H1 (cell line): ENCODE results near the gene RERE. TPM values are rescaled to one million over a fixed set of nuclear protein-coding genes. Genes with fewer than 3 reads are reported as not detected.

ENCODE experiments used
- CTCF ChIA-PET: fragments of 300-600 bp; sonication (Branson Sonifier 250); formaldehyde crosslinking; loops from one replicate; lab custom pipeline; 2021; ENCODE audit not compliant: partially characterized antibody; lab: Charles Lee
- POLR2A ChIA-PET: fragments of 300-600 bp; sonication (Branson Sonifier 250); formaldehyde crosslinking; loops from one replicate; lab custom pipeline; 2021; ENCODE audit warnings: inconsistent platforms; ENCODE audit not compliant: partially characterized antibody; lab: Charles Lee
- DNase-seq, 2 experiments: peaks; one replicate each; pipeline versions ENCODE4 v3.0.0 to v3.0.0-alpha.2; 2010 to 2022; ENCODE audit warnings: low spot score in 2 of 2, low read depth in 1 of 2, mixed read lengths in 1 of 2
- FAIRE-seq: peaks from 2 replicates; lab custom pipeline; 2011; peaks lifted over from hg19 to GRCh38; lab: Jason Lieb, UNC
- H2AFZ ChIP-seq: 2 replicates; pipeline ENCODE4 v1.8.1; 2012; ENCODE audit warnings: low read length, inconsistent platforms
- H2AK5ac ChIP-seq: 2 replicates; pipeline ENCODE4 v1.6.1; 2013; ENCODE audit warnings: low read depth, low read length
- H2BK120ac ChIP-seq: replicated peaks from 2 replicates; pipeline ENCODE3; 2013; ENCODE audit warnings: low read depth, low read length, inconsistent platforms
- H2BK12ac ChIP-seq: 2 replicates; pipeline ENCODE4 v1.6.1; 2013; ENCODE audit warnings: low read depth, low read length
- H2BK15ac ChIP-seq: 2 replicates; pipeline ENCODE4 v1.6.1; 2013; ENCODE audit warnings: low read length
- H2BK20ac ChIP-seq: 2 replicates; pipeline ENCODE4 v1.6.1; 2013; ENCODE audit warnings: low read length
- H2BK5ac ChIP-seq: 2 replicates; pipeline ENCODE4 v1.6.1; 2013; ENCODE audit warnings: low read depth, low read length
- H3K14ac ChIP-seq: 2 replicates; pipeline ENCODE4 v1.6.1; 2013; ENCODE audit warnings: inconsistent platforms; ENCODE audit not compliant: insufficient read length
- H3K18ac ChIP-seq: 2 replicates; pipeline ENCODE4 v1.6.1; 2013; ENCODE audit warnings: low read length; ENCODE audit errors: extremely low read depth
- H3K23ac ChIP-seq: 2 replicates; pipeline ENCODE4 v1.6.1; 2013; ENCODE audit warnings: inconsistent platforms; ENCODE audit not compliant: insufficient read length
- H3K23me2 ChIP-seq: 2 replicates; pipeline ENCODE4 v1.6.1; 2013; ENCODE audit warnings: low read depth, low read length
- H3K27ac ChIP-seq: 2 replicates; pipeline ENCODE4 v1.6.1; 2011; ENCODE audit warnings: low read depth, low read length, inconsistent platforms
- H3K27me3 ChIP-seq, 4 experiments: replicated peaks in 1 of 4; 1 replicate in 1 of 4; 2 replicates in 3 of 4; pipeline versions ENCODE4 v1.6.1 to v1.8.1; 2011 to 2013; ENCODE audit warnings: low read length in 3 of 4, mild to moderate bottlenecking in 3 of 4, inconsistent platforms in 2 of 4, mixed read lengths in 2 of 4, moderate library complexity in 1 of 4; ENCODE audit not compliant: control insufficient read depth in 3 of 4, insufficient read depth in 3 of 4; ENCODE audit errors: extremely low read depth in 1 of 4
- H3K36me3 ChIP-seq, 4 experiments: 2 replicates each; pipeline versions ENCODE4 v1.6.1 to v1.8.1; 2011 to 2013; ENCODE audit warnings: mild to moderate bottlenecking in 4 of 4, low read length in 3 of 4, moderate library complexity in 2 of 4, control low read depth in 1 of 4, inconsistent platforms in 1 of 4; ENCODE audit not compliant: insufficient read depth in 4 of 4, control insufficient read depth in 2 of 4
- H3K4ac ChIP-seq: replicated peaks from 2 replicates; pipeline ENCODE3; 2013; ENCODE audit warnings: low read length, low read depth, mixed read lengths, inconsistent platforms; ENCODE audit not compliant: insufficient read length
- H3K4me1 ChIP-seq, 4 experiments: replicated peaks in 1 of 4; 1 replicate in 1 of 4; 2 replicates in 3 of 4; pipeline versions ENCODE4 v1.6.1 to v1.8.1; 2011 to 2013; ENCODE audit warnings: low read length in 3 of 4, inconsistent platforms in 2 of 4, mixed read lengths in 1 of 4; ENCODE audit not compliant: insufficient read depth in 4 of 4, control insufficient read depth in 3 of 4
- H3K4me2 ChIP-seq, 2 experiments: 2 replicates each; pipeline versions ENCODE4 v1.6.1 to v1.8.1; 2011 to 2013; ENCODE audit warnings: low read depth in 2 of 2, low read length in 2 of 2, control low read depth in 1 of 2, inconsistent platforms in 1 of 2, mild to moderate bottlenecking in 1 of 2; ENCODE audit not compliant: insufficient read depth in 1 of 2
- H3K4me3 ChIP-seq, 4 experiments: fragments of 200-600, 300-600 bp in 1 of 4; sonication (generic), shearing (Covaris generic), sonication (Bioruptor Twin) in 1 of 4; 2 replicates each; pipeline versions ENCODE4 v1.5.1 to v1.8.1; 2011 to 2016; ENCODE audit warnings: low read length in 4 of 4, low read depth in 3 of 4, control low read depth in 2 of 4, inconsistent platforms in 2 of 4, mild to moderate bottlenecking in 2 of 4, mixed read lengths in 1 of 4, moderate library complexity in 1 of 4; ENCODE audit not compliant: insufficient read depth in 2 of 4; ENCODE audit errors: extremely low read depth in 1 of 4
- H3K56ac ChIP-seq: replicated peaks from 2 replicates; pipeline ENCODE3; 2013; ENCODE audit warnings: low read depth, mild to moderate bottlenecking, mixed read lengths, low read length, inconsistent platforms; ENCODE audit not compliant: insufficient read length
- H3K79me1 ChIP-seq: 2 replicates; pipeline ENCODE4 v1.6.1; 2013; ENCODE audit warnings: low read depth, low read length, control low read depth
- H3K79me2 ChIP-seq, 2 experiments: 2 replicates each; pipeline versions ENCODE4 v1.6.1 to v1.8.1; 2012 to 2013; ENCODE audit warnings: low read length in 2 of 2, mild to moderate bottlenecking in 2 of 2, inconsistent platforms in 1 of 2; ENCODE audit not compliant: insufficient read depth in 2 of 2, control insufficient read depth in 1 of 2
- H3K9ac ChIP-seq, 4 experiments: replicated peaks in 1 of 4; 1 replicate in 1 of 4; 2 replicates in 3 of 4; pipeline versions ENCODE4 v1.6.1 to v1.8.1; 2011 to 2013; ENCODE audit warnings: low read depth in 3 of 4, low read length in 3 of 4, control low read depth in 2 of 4, mild to moderate bottlenecking in 2 of 4, moderate library complexity in 2 of 4, inconsistent platforms in 1 of 4; ENCODE audit errors: extremely low read depth in 1 of 4
- H3K9me3 ChIP-seq, 2 experiments: 2 replicates each; pipeline versions ENCODE4 v1.6.1 to v1.8.1; 2012 to 2013; ENCODE audit warnings: mild to moderate bottlenecking in 2 of 2, moderate library complexity in 2 of 2, control low read depth in 1 of 2, inconsistent platforms in 1 of 2, low read depth in 1 of 2, low read length in 1 of 2, mixed read lengths in 1 of 2; ENCODE audit not compliant: insufficient read depth in 2 of 2
- H4K20me1 ChIP-seq, 2 experiments: replicated peaks in 1 of 2; 2 replicates each; pipeline versions ENCODE3 to v1.8.1; 2011 to 2013; ENCODE audit warnings: inconsistent platforms in 2 of 2, low read length in 2 of 2, mild to moderate bottlenecking in 1 of 2; ENCODE audit not compliant: insufficient read depth in 2 of 2, control insufficient read depth in 1 of 2
- H4K5ac ChIP-seq: 2 replicates; pipeline ENCODE4 v1.6.1; 2013; ENCODE audit warnings: low read length, low read depth, mixed read lengths, inconsistent platforms; ENCODE audit not compliant: insufficient read length
- H4K8ac ChIP-seq: 2 replicates; pipeline ENCODE4 v1.8.0; 2013; ENCODE audit warnings: mild to moderate bottlenecking, moderate library complexity, low read length, inconsistent platforms; ENCODE audit not compliant: insufficient read depth; ENCODE audit errors: extremely low read depth
- H4K91ac ChIP-seq: replicated peaks from 2 replicates; pipeline ENCODE3; 2013; ENCODE audit warnings: low read length, mixed read lengths, inconsistent platforms; ENCODE audit not compliant: insufficient read length
- ASH2L ChIP-seq: fragments of 200-600, 300-600 bp; sonication (generic); IDR thresholded peaks from one replicate; pipeline ENCODE4 v1.7.1; 2017; ENCODE audit warnings: low read length
- CBX5 ChIP-seq: fragments of 300-800, 300-1000 bp; sonication (generic); IDR thresholded peaks from 2 replicates; pipeline ENCODE4 v1.7.1; 2016; ENCODE audit warnings: antibody characterized with exemption, low read length, low read depth
- CHD1 ChIP-seq: IDR thresholded peaks from 2 replicates; pipeline ENCODE4 v1.6.1; 2012; ENCODE audit warnings: low read depth, low read length, improper control_type of control experiment
- EGR1 ChIP-seq: IDR thresholded peaks from 2 replicates; pipeline ENCODE4 v1.6.1; 2011; ENCODE audit warnings: low read depth, low read length, borderline replicate concordance
- FOSL1 ChIP-seq: IDR thresholded peaks from 2 replicates; pipeline ENCODE4 v1.6.1; 2011; ENCODE audit warnings: mild to moderate bottlenecking, low read depth, low read length, moderate library complexity; ENCODE audit not compliant: insufficient read depth
- JUND ChIP-seq: IDR thresholded peaks from 2 replicates; pipeline ENCODE4 v1.6.1; 2011; ENCODE audit warnings: mild to moderate bottlenecking, improper control_type of control experiment, low read length
- PHF8 ChIP-seq: fragments of 200-600 bp; sonication (generic); conservative IDR thresholded peaks from 2 replicates; pipeline ENCODE4 v1.7.1; 2012; ENCODE audit warnings: low read depth, mild to moderate bottlenecking, inconsistent platforms, low read length, moderate library complexity
- POLR2AphosphoS5 ChIP-seq: IDR thresholded peaks from 2 replicates; pipeline ENCODE4 v1.6.1; 2011; ENCODE audit warnings: low read depth, low read length
- RFX5 ChIP-seq: IDR thresholded peaks from 2 replicates; pipeline ENCODE4 v1.6.1; 2011; ENCODE audit warnings: low read depth, low read length, improper control_type of control experiment, borderline replicate concordance
- SAP30 ChIP-seq: fragments of 300-600 bp; sonication (generic); IDR thresholded peaks from 2 replicates; pipeline ENCODE4 v1.7.1; 2012; ENCODE audit warnings: low read length, moderate library complexity, mild to moderate bottlenecking, inconsistent platforms; ENCODE audit not compliant: insufficient read depth, insufficient replicate concordance
- SP4 ChIP-seq: IDR thresholded peaks from 2 replicates; pipeline ENCODE4 v1.6.1; 2012; ENCODE audit warnings: low read length, inconsistent platforms
- TEAD4 ChIP-seq: IDR thresholded peaks from 2 replicates; pipeline ENCODE4 v1.6.1; 2012; ENCODE audit warnings: low read depth, low read length, inconsistent platforms, mixed read lengths
- WGBS, 2 experiments: shearing (Covaris generic) in 1 of 2; methylation state at CpG; one replicate each; pipeline versions ENCODE4 v1.1.6 to v1.1.7; 2013 to 2015; ENCODE audit warnings: low lambda C conversion rate in 2 of 2, mixed read lengths in 2 of 2, inconsistent platforms in 1 of 2, low coverage in 1 of 2, missing lambda C conversion rate in 1 of 2; ENCODE audit not compliant: insufficient replicate concordance in 2 of 2, insufficient coverage in 1 of 2, insufficient read length in 1 of 2; ENCODE audit errors: extremely low coverage in 1 of 2, missing lambda C conversion rate in 1 of 2; 5-methylcytosine and 5-hydroxymethylcytosine counted together
- polyA plus RNA-seq, 7 experiments: library from polyadenylated mRNA; depleted of rRNA in 3 of 7; stranded (reverse) in 5 of 7; unstranded in 2 of 7; fragments of >200 nt in 5 of 7; fragments of 200-250 nt in 2 of 7; gene quantifications; 1 replicate in 5 of 7; 2 replicates in 1 of 7; 4 replicates in 1 of 7; pipeline versions ENCODE4 v1.2.1 to v1.2.3, GENCODE V29; 2011 to 2013; ENCODE audit warnings: missing spikeins in 2 of 7, mixed read lengths in 2 of 7
- total RNA-seq: library from RNA; stranded (reverse); fragmentation: NEBNext Ultra II Directional; extraction: Animal tissue kit (Norgen Biotek cat#: 25700); gene quantifications from 2 replicates; pipeline ENCODE4 v1.2.1, GENCODE V29; 2021
- TF ChIP-seq, protein P1 (sequence below): IDR thresholded peaks from 2 replicates; pipeline ENCODE4 v1.6.1; 2012; ENCODE audit warnings: inconsistent platforms

The RERE gene
- total and polyA plus RNA-seq, 2 of the 8 experiments (the other 6 are each of a cell fraction or from before 2014, with no cell fraction given): 15.3 to 142 TPM

DNA sequence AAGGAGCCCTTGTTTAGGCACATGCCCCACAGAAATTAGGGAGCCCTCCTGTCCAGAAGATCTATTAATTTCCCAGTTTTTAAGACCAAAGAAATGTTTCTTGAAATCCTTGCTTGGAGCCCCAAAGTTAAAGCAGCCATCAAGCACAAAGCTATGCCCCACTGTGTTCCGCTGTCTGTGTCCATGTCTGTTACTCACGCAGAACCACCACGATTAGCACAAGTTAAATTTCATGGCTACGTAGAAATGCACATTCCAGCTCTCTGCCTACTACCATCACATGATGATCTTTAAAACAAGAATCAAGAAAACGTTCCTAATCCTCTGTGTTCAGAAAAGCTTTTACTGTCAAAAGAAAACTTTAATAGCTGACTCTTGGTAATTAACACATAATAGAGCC lies 238.5 kb downstream of the RERE start:
- no peaks in the 10 kb centered on the region; the same call in 1 of the 2 replicates for H3K79me1 ChIP-seq
- ChIA-PET POLR2A (interaction anchor here (1.0 kb wide), 1 partner anchor 14 kb away, joined by 3 read pairs; no protein-coding TSS in a partner anchor), CTCF (interaction anchor here (0.7 to 1.6 kb wide), 8 partner anchors 9 to 148 kb away, joined by 3 to 9 read pairs (median 3); no protein-coding TSS in a partner anchor)
- no peak overlapping the region for H3K56ac ChIP-seq
- no peak overlapping the region for H3K23ac ChIP-seq
- no peaks in the 10 kb centered on the region for H3K36me3 ChIP-seq
- no peak overlapping the region for H3K9ac ChIP-seq
- no peaks in the 10 kb centered on the region for H3K23me2 ChIP-seq
- no peak for FAIRE-seq
- H2BK20ac ChIP-seq: no peak overlapping the region
- H4K20me1 ChIP-seq: peaks cover 2 to 6% of the 10 kb centered on the region in 2 experiments
- no peak for DNase-seq
- no peak overlapping the region for H4K91ac ChIP-seq
- no peak overlapping the region for H2AFZ ChIP-seq
- H3K4me1 ChIP-seq: peaks cover 0 to 2% (median under 1%) of the 10 kb centered on the region in 4 experiments; a peak in 3 of 7 replicates
- no peak overlapping the region for H2BK5ac ChIP-seq
- no peak overlapping the region for H4K5ac ChIP-seq
- no peak overlapping the region for H3K4ac ChIP-seq
- H3K4me2 ChIP-seq: no peak overlapping the region
- H3K79me2 ChIP-seq: peaks cover 0 to 90% of the 10 kb centered on the region in 2 experiments; a peak in 3 of 4 replicates
- no peak overlapping the region for H3K14ac ChIP-seq
- no peaks in the 10 kb centered on the region for H3K9me3 ChIP-seq
- H4K8ac ChIP-seq: no peak overlapping the region
- H3K4me3 ChIP-seq: no peak overlapping the region
- no peak overlapping the region for H2BK12ac ChIP-seq
- no peak overlapping the region for H2AK5ac ChIP-seq
- no peaks in the 10 kb centered on the region for H3K27me3 ChIP-seq
- H3K27ac ChIP-seq: no peak overlapping the region
- 89% methylated on average over 5 of the region's 5 CpGs; no CpG with 5 or more reads in 1 of the 2 experiments for WGBS, 2 experiments
- no peak overlapping the region for H3K18ac ChIP-seq
- no peak overlapping the region for H2BK120ac ChIP-seq
- H2BK15ac ChIP-seq: no peak overlapping the region
- no peak for TF ChIP-seq TEAD4
- TF ChIP-seq SAP30: no peak
- TF ChIP-seq JUND: no peak
- TF ChIP-seq, protein P1, sequence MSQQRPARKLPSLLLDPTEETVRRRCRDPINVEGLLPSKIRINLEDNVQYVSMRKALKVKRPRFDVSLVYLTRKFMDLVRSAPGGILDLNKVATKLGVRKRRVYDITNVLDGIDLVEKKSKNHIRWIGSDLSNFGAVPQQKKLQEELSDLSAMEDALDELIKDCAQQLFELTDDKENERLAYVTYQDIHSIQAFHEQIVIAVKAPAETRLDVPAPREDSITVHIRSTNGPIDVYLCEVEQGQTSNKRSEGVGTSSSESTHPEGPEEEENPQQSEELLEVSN: no peak
- TF ChIP-seq ASH2L: no peak
- TF ChIP-seq FOSL1: no peak
- no peak for TF ChIP-seq EGR1
- no peak for TF ChIP-seq SP4
- no peak for TF ChIP-seq CBX5
- no peak for TF ChIP-seq PHF8
- no peak for TF ChIP-seq RFX5
- no peak for TF ChIP-seq POLR2AphosphoS5
- TF ChIP-seq CHD1: no peak
